GM21367 (cell line): Measurements from ENCODE around the gene GREB1L.
A peak's percentile ranks its signal among the peaks of the same experiment; 100 is the strongest.
"Not testable (repeated sequence)": the region's sequence is repeated elsewhere in the genome, so short reads cannot be mapped to it uniquely, and the experiment has no call there.

ENCODE experiments used
- ATAC-seq: cut with Tn5 transposase; IDR thresholded peaks from one replicate; pipeline ENCODE4 v1.9.1; 2021; ENCODE audit not compliant: unreplicated experiment

The GREB1L gene

GRCh38 chr18:21242141-21242779 is at the start of gene GREB1L:
Gene GREB1L, plus strand, starts transcription at chr18:21242232. Its CDS starts 141,287 bp downstream, at chr18:21383519.
- peak; percentile 72 for ATAC-seq

GRCh38 chr18:21192308-21192624 is 49.8 kb upstream of the GREB1L start:
- ATAC-seq = no peak

- ATAC-seq = no peak
Measured at GRCh38 chr18:21194871-21195771, 46.9 kb upstream of the GREB1L start.

GRCh38 chr18:21196426-21196825 is 45.6 kb upstream of the GREB1L start:
- no peak for ATAC-seq

GRCh38 chr18:21203126-21203525 is 38.9 kb upstream of the GREB1L start:
- ATAC-seq = no peak

GRCh38 chr18:21203542-21204241 is 38.3 kb upstream of the GREB1L start:
- no peak for ATAC-seq

GRCh38 chr18:21205695-21206094 is 36.3 kb upstream of the GREB1L start:
- ATAC-seq = no peak

- no peak for ATAC-seq
Measured at GRCh38 chr18:21210278-21210677, 31.8 kb upstream of the GREB1L start.

GRCh38 chr18:21210784-21211183 is 31.2 kb upstream of the GREB1L start:
- ATAC-seq = no peak

GRCh38 chr18:21214409-21214808 is 27.6 kb upstream of the GREB1L start:
- ATAC-seq = not testable (repeated sequence)

- no peak for ATAC-seq
Measured at GRCh38 chr18:21215490-21215889, 26.5 kb upstream of the GREB1L start.

- no peak for ATAC-seq
Measured at GRCh38 chr18:21218862-21219261, 23.2 kb upstream of the GREB1L start.

GRCh38 chr18:21230436-21230835 is 11.6 kb upstream of the GREB1L start:
- ATAC-seq = no peak

- no peak for ATAC-seq
Measured at GRCh38 chr18:21241301-21242048, 557 bp upstream of the GREB1L start.

- no peak for ATAC-seq
Measured at GRCh38 chr18:21242780-21243401, 859 bp downstream of the GREB1L start.

GRCh38 chr18:21254576-21254975 is 12.5 kb downstream of the GREB1L start:
- ATAC-seq = no peak

- no peak for ATAC-seq
Measured at GRCh38 chr18:21255211-21255610, 13.2 kb downstream of the GREB1L start.

GRCh38 chr18:21257386-21257785 is 15.4 kb downstream of the GREB1L start:
- no peak for ATAC-seq

- no peak for ATAC-seq
Measured at GRCh38 chr18:21260621-21261020, 18.6 kb downstream of the GREB1L start.

GRCh38 chr18:21261352-21261751 is 19.3 kb downstream of the GREB1L start:
- ATAC-seq = no peak

- ATAC-seq = no peak
Measured at GRCh38 chr18:21262244-21262643, 20.2 kb downstream of the GREB1L start.
